ENCODE measurements around the gene SLC22A12. TPM values are rescaled to one million over a fixed set of nuclear protein-coding genes. Genes with fewer than 3 reads are reported as not detected.

The SLC22A12 gene
- total RNA-seq, 1 donor from 2014 or later = not detected

DNA sequence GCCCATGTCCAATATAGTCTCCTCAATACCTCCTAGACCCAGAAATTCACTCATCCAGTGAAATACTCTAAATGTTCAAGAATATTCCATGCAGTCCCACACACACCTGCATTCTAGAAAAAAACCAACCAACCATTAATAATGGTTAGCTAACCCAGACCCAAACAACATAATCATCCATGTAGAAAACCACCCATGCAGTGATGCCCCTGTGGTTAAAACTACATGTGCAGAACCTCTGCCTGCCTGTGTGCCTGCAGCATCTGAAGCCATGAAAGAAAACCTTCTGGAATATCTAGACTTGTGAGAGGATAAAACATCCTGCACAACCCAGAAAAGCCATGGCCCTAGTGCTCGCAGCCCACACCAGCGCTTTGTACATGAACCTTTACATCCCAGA is 47.8 kb downstream of the SLC22A12 start:
- TF ChIP-seq, protein P1, sequence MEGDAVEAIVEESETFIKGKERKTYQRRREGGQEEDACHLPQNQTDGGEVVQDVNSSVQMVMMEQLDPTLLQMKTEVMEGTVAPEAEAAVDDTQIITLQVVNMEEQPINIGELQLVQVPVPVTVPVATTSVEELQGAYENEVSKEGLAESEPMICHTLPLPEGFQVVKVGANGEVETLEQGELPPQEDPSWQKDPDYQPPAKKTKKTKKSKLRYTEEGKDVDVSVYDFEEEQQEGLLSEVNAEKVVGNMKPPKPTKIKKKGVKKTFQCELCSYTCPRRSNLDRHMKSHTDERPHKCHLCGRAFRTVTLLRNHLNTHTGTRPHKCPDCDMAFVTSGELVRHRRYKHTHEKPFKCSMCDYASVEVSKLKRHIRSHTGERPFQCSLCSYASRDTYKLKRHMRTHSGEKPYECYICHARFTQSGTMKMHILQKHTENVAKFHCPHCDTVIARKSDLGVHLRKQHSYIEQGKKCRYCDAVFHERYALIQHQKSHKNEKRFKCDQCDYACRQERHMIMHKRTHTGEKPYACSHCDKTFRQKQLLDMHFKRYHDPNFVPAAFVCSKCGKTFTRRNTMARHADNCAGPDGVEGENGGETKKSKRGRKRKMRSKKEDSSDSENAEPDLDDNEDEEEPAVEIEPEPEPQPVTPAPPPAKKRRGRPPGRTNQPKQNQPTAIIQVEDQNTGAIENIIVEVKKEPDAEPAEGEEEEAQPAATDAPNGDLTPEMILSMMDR (IDR thresholded peaks at IDR 0.05) = no peak
- Mint-ChIP-seq H3K9me3 (ENCODE audit: unreplicated experiment) (no peaks in the 10 kb centered on the region), H3K4me1 (ENCODE audit: unreplicated experiment) (peaks cover 5% of the 10 kb centered on the region), H3K27ac (ENCODE audit: unreplicated experiment) (no peak overlapping the region), H3K4me3 (ENCODE audit: unreplicated experiment) (no peak overlapping the region), H3K36me3 (ENCODE audit: unreplicated experiment) (no peaks in the 10 kb centered on the region), H3K27me3 (ENCODE audit: unreplicated experiment) (peaks cover 22% of the 10 kb centered on the region)
- no peak for DNase-seq (ENCODE audit: extremely low spot score, unreplicated experiment)

DNA sequence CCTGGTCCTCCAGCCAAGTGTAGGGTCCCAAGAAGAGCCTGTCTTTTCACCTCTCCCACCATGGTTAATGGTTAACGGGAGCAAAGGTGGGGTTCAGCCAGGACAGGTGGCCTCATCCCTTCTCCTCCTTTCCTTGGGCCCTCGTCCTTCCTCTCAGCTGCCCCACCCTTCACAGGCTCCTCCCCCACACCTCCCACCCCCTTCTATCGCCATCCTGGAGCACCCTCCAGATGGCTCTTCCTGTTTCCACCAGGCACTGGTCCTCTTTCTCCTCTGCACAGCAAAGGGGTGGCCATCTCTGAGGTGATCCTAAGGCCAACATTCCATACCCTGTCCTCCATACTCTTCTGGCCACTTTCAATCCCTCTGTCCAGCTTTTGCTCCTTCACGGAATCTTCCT is 48.9 kb downstream of the SLC22A12 start:
- Mint-ChIP-seq H3K9me3 (ENCODE audit: unreplicated experiment) (no peaks in the 10 kb centered on the region), H3K27me3 (ENCODE audit: unreplicated experiment) (peaks cover 26% of the 10 kb centered on the region), H3K36me3 (ENCODE audit: unreplicated experiment) (no peaks in the 10 kb centered on the region), H3K4me1 (ENCODE audit: unreplicated experiment) (peaks cover 6% of the 10 kb centered on the region), H3K27ac (ENCODE audit: unreplicated experiment) (no peak overlapping the region), H3K4me3 (ENCODE audit: unreplicated experiment) (no peak overlapping the region)
- DNase-seq (ENCODE audit: extremely low spot score, unreplicated experiment) = no peak
- TF ChIP-seq, protein P1 (IDR thresholded peaks at IDR 0.05) = no peak

DNA sequence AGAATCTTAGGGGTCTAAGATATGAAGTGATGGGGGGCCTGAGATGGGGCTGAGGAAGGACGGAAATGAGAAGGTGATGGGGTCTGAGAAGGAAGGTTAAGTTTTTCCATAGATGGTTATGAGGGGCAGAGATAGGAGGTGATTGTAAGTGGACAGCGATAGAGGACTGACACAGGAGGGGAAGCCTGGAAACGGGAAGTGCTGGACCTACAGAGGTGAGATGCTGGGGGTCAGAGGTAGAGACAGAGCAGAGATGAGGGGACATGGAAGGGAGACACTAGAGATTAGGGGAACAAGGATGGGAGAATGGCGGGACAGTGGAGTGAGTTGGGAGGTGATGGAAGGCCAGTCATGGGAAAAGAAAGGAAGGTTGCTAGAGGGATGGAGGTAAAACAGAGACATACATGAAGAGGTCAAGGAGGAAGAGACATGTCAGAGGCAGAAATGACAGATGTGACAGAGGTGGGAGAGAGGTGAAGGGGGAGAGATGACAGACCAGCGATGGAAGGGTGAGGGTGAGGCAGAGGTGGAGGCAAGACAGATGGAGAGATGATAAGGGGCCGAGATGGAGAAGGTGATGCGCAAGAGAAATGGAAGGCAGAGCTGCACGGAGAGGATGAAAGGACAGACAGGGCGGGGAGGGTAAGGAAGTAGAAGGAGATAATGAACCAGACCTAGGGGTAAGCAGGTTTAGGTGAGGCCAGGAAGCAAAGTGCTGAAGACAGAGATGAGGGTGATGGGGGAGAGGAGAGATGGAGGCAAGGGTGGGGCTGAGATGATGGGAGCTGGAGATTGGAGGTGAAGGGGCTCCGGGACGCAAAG is 50.8 kb downstream of the SLC22A12 start:
- no peak for DNase-seq (ENCODE audit: extremely low spot score, unreplicated experiment)
- TF ChIP-seq, protein P1 (IDR thresholded peaks at IDR 0.05) = no peak
- peaks cover 10% of the 10 kb centered on the region for H3K4me1 Mint-ChIP-seq (ENCODE audit: unreplicated experiment)
- no peak overlapping the region for H3K4me3 Mint-ChIP-seq (ENCODE audit: unreplicated experiment)
- H3K36me3 Mint-ChIP-seq (ENCODE audit: unreplicated experiment) = no peaks in the 10 kb centered on the region
- peaks cover 29% of the 10 kb centered on the region for H3K27me3 Mint-ChIP-seq (ENCODE audit: unreplicated experiment)
- H3K27ac Mint-ChIP-seq (ENCODE audit: unreplicated experiment) = no peak overlapping the region
- H3K9me3 Mint-ChIP-seq (ENCODE audit: unreplicated experiment) = no peaks in the 10 kb centered on the region

DNA sequence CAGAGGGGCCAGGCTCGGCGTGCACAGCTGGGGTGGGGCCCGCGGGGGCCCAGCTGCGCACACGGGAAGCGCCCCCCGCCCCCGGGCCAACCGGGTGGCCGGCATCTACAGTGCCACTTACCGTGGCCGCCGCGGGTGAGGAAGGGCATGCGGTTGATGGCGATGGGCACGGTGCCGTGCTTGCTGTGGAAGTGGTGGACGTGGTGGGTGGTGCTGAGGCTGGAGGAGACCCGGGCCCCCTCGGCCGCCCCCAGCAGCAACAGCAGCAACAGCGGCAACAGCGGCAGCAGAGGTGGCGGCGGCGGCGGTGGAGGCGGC is 51.4 kb downstream of the SLC22A12 start:
- H3K36me3 Mint-ChIP-seq (ENCODE audit: unreplicated experiment) = no peaks in the 10 kb centered on the region
- H3K9me3 Mint-ChIP-seq (ENCODE audit: unreplicated experiment) = no peaks in the 10 kb centered on the region
- H3K27me3 Mint-ChIP-seq (ENCODE audit: unreplicated experiment) = peaks cover 29% of the 10 kb centered on the region
- peaks cover 13% of the 10 kb centered on the region for H3K4me1 Mint-ChIP-seq (ENCODE audit: unreplicated experiment)
- H3K27ac Mint-ChIP-seq (ENCODE audit: unreplicated experiment) = no peak overlapping the region
- DNase-seq (ENCODE audit: extremely low spot score, unreplicated experiment) = no peak
- H3K4me3 Mint-ChIP-seq (ENCODE audit: unreplicated experiment) = peak overlapping the region; percentile 27
- TF ChIP-seq, protein P1 (IDR thresholded peaks at IDR 0.05) = no peak

DNA sequence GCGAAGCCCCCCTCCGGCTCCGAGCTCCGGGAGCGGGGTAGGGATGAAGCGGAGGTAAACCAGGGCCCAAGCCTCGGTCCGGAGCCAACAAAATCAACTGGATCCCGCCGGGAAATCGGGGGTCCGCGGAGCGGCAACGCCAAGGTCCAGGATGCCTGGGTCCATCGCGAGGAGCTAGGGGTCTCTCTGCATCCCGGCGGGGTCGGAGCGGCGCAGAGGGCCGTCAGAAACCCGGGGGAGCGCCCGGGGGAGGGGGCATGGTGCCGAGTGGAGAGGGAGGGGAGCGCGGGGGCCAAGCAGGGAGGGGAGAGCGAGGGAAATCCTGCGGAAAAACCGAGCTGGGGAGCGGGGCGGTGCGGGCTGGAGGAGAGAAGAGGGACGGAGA is 51.8 kb downstream of the SLC22A12 start:
- H3K36me3 Mint-ChIP-seq (ENCODE audit: unreplicated experiment) = no peaks in the 10 kb centered on the region
- H3K27me3 Mint-ChIP-seq (ENCODE audit: unreplicated experiment) = peaks cover 24% of the 10 kb centered on the region
- H3K27ac Mint-ChIP-seq (ENCODE audit: unreplicated experiment) = no peak overlapping the region
- no peak for DNase-seq (ENCODE audit: extremely low spot score, unreplicated experiment)
- H3K4me3 Mint-ChIP-seq (ENCODE audit: unreplicated experiment) = no peak overlapping the region
- peaks cover 14% of the 10 kb centered on the region for H3K4me1 Mint-ChIP-seq (ENCODE audit: unreplicated experiment)
- H3K9me3 Mint-ChIP-seq (ENCODE audit: unreplicated experiment) = no peaks in the 10 kb centered on the region
- TF ChIP-seq, protein P1 (IDR thresholded peaks at IDR 0.05) = no peak
